Measurements from ENCODE around the gene MICU1. TPM values are rescaled to one million over a fixed set of nuclear protein-coding genes. Genes with fewer than 3 reads are reported as not detected.

The MICU1 gene
- total RNA-seq, 1 experiment from 2014 or later: 39.4 TPM

GRCh38 chr10:72389716-72390115, 236.2 kb downstream of the MICU1 start:
- Histone ChIP-seq H3K9me3 (ENCODE audit: control insufficient read depth in 1 of 2, insufficient read depth in 1 of 2, low read depth in 1 of 2, low read length in 2 of 2) (no peaks in the 10 kb centered on the region), H3K36me3 (ENCODE audit: control insufficient read depth in 1 of 2, insufficient read depth in 2 of 2, low read length in 2 of 2) (no peaks in the 10 kb centered on the region), H4K20me1 (ENCODE audit: insufficient read depth) (no peaks in the 10 kb centered on the region), H3K79me2 (ENCODE audit: insufficient read depth, low read length) (no peaks in the 10 kb centered on the region), H3K4me3 (replicated peaks in 1 of 2; ENCODE audit: low read depth in 1 of 2, low read length in 2 of 2) (no peak overlapping the region), H2AFZ (ENCODE audit: low read depth, low read length, poor library complexity, severe bottlenecking) (no peak overlapping the region), H3K27me3 (ENCODE audit: insufficient read depth, low read length) (no peaks in the 10 kb centered on the region), H3K4me1 (ENCODE audit: control insufficient read depth in 1 of 2, insufficient read depth in 2 of 2, low read length in 2 of 2) (0 out of 4 replicates have a peak, but pooled peaks cover 0 to 3% of the 10 kb centered on the region in 2 experiments), H3K9me2 (ENCODE audit: insufficient read depth) (no peaks in the 10 kb centered on the region), H3K4me2 (ENCODE audit: low read length) (no peak overlapping the region), H3K27ac (ENCODE audit: low read depth, low read length) (no peak overlapping the region), H3K9ac (ENCODE audit: low read length) (no peak overlapping the region)
- TF ChIP-seq YY1 (IDR thresholded peaks at IDR 0.05; ENCODE audit: extremely low read depth, insufficient replicate concordance, low read depth, low read length) (no peak), EGR1 (IDR thresholded peaks at IDR 0.05; ENCODE audit: low read depth) (no peak), ATF3 (IDR thresholded peaks at IDR 0.05) (no peak), EZH2 (IDR thresholded peaks at IDR 0.05) (no peak), EZH2phosphoT487 (IDR thresholded peaks at IDR 0.05; ENCODE audit: borderline replicate concordance) (no peak), FOSL1 (IDR thresholded peaks at IDR 0.05; ENCODE audit: low read depth) (no peak), CTCF (IDR thresholded peaks at IDR 0.05 in 2 of 3, conservative IDR thresholded peaks at IDR 0.05 in 1 of 3; ENCODE audit: borderline replicate concordance in 1 of 3, insufficient read depth in 1 of 3, low read depth in 2 of 3, low read length in 2 of 3) (no peak), MAX (IDR thresholded peaks at IDR 0.05) (no peak), REST (IDR thresholded peaks at IDR 0.05; ENCODE audit: low read depth) (no peak), CBX3 (IDR thresholded peaks at IDR 0.05; ENCODE audit: low read depth) (no peak), RAD21 (IDR thresholded peaks at IDR 0.05; ENCODE audit: low read depth) (no peak), SP1 (IDR thresholded peaks at IDR 0.05; ENCODE audit: low read depth) (no peak), SRF (IDR thresholded peaks at IDR 0.05; ENCODE audit: low read depth) (no peak), ZFX (IDR thresholded peaks at IDR 0.05) (no peak), POLR2AphosphoS5 (IDR thresholded peaks at IDR 0.05; ENCODE audit: low read depth, low read length) (no peak), ZBTB33 (IDR thresholded peaks at IDR 0.05; ENCODE audit: extremely low read depth, insufficient replicate concordance, low read length) (no peak), SIN3A (IDR thresholded peaks at IDR 0.05; ENCODE audit: low read depth) (no peak), JUND (IDR thresholded peaks at IDR 0.05) (no peak)
- BruUV-seq (replicated peaks): no TSS peak
- ChIA-PET POLR2A (no interaction called here), RAD21 (ENCODE audit: low non-redundant PET in 1 of 2, low total read pairs in 2 of 2, uncharacterized antibody in 2 of 2, unreplicated experiment in 2 of 2) (no interaction called here), CTCF (no interaction called here)
- DNase-seq (ENCODE audit: low read depth, low spot score) (no peak), ATAC-seq (no peak)
- intact Hi-C loops (cut with micrococcal nuclease): no loop called here

Measured in HCT116 (cell line).